ENCODE measurements around the gene ZCCHC14.
"Not testable (repeated sequence)": the region's sequence is repeated elsewhere in the genome, so short reads cannot be mapped to it uniquely, and the experiment has no call there.

The ZCCHC14 gene

GRCh38 chr16:87380881-87381280 is 111.9 kb downstream of the ZCCHC14 start:
- Histone ChIP-seq H3K4me1 (peaks cover 17% of the 10 kb centered on the region), H3K9me3 (no peaks in the 10 kb centered on the region), H3K36me3 (replicated peaks) (no peaks in the 10 kb centered on the region; the same call in 1 of the 2 replicates), H3K27me3 (ENCODE audit: low read depth) (no peaks in the 10 kb centered on the region), H3K4me3 (peak overlapping the region; percentile 64; the same call in 1 of the 2 replicates)
- in situ Hi-C loops (cut with MboI; ENCODE audit: low sequenced_read_pairs), result loop anchor here (25.0 kb wide), 1 partner anchor 481 kb away; the partner anchor contains the start of gene SLC7A5
- DNase-seq (ENCODE audit: low spot score in 2 of 2), result peak in 1 of 2 experiments; percentile 20

- in situ Hi-C loops (cut with MboI; ENCODE audit: low sequenced_read_pairs), result loop anchor here (25.0 kb wide), 1 partner anchor 482 kb away; the partner anchor contains the start of gene SLC7A5
- Histone ChIP-seq H3K9me3 (no peaks in the 10 kb centered on the region), H3K36me3 (replicated peaks) (no peaks in the 10 kb centered on the region; the same call in 1 of the 2 replicates), H3K4me1 (peaks cover 17% of the 10 kb centered on the region), H3K4me3 (no peak overlapping the region), H3K27me3 (ENCODE audit: low read depth) (no peaks in the 10 kb centered on the region)
- no peak for DNase-seq (ENCODE audit: low spot score in 2 of 2)
Observed at GRCh38 chr16:87380403-87380802, 112.4 kb downstream of the ZCCHC14 start.

DNA sequence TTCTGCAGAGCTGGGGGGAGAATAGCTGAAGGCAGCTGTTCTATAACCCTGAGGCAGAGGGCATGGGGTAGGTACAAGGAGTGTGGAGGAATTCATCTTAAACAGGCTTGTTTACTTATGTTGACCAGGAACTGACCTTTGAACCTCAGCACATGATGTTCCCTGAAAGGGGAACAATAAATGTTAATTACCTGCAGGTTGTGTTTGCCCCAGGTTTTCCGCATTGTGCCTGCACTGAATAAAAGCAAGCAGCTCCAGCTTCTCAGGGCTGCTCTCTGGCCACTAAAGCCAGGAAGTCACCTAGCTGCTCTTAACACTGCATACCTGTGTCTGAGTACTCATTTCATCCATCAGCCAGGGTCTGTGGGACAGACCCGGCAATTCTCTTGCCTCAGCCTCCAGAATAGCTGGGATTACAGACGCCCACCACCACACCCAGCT is 113.5 kb downstream of the ZCCHC14 start:
- H3K4me1 ChIP-seq, result peaks cover 14% of the 10 kb centered on the region
- in situ Hi-C loops (cut with MboI; ENCODE audit: low sequenced_read_pairs), result loop anchor here (25.0 kb wide), 1 partner anchor 483 kb away; the partner anchor contains the start of gene SLC7A5
- not testable (repeated sequence) for H3K36me3 ChIP-seq (replicated peaks); H3K27me3 ChIP-seq (ENCODE audit: low read depth); H3K4me3 ChIP-seq; H3K9me3 ChIP-seq; DNase-seq (ENCODE audit: low spot score in 2 of 2)

- Histone ChIP-seq H3K36me3 (replicated peaks) (no peaks in the 10 kb centered on the region; the same call in 1 of the 2 replicates), H3K4me1 (peaks cover 10% of the 10 kb centered on the region), H3K4me3 (no peak overlapping the region), H3K9me3 (no peaks in the 10 kb centered on the region), H3K27me3 (ENCODE audit: low read depth) (no peaks in the 10 kb centered on the region)
- no peak for DNase-seq (ENCODE audit: low spot score in 2 of 2)
- in situ Hi-C loops (cut with MboI; ENCODE audit: low sequenced_read_pairs), result loop anchor here (25.0 kb wide), 1 partner anchor 486 kb away; the partner anchor contains the start of gene SLC7A5
Observed at GRCh38 chr16:87376660-87377059, 116.2 kb downstream of the ZCCHC14 start.

DNA sequence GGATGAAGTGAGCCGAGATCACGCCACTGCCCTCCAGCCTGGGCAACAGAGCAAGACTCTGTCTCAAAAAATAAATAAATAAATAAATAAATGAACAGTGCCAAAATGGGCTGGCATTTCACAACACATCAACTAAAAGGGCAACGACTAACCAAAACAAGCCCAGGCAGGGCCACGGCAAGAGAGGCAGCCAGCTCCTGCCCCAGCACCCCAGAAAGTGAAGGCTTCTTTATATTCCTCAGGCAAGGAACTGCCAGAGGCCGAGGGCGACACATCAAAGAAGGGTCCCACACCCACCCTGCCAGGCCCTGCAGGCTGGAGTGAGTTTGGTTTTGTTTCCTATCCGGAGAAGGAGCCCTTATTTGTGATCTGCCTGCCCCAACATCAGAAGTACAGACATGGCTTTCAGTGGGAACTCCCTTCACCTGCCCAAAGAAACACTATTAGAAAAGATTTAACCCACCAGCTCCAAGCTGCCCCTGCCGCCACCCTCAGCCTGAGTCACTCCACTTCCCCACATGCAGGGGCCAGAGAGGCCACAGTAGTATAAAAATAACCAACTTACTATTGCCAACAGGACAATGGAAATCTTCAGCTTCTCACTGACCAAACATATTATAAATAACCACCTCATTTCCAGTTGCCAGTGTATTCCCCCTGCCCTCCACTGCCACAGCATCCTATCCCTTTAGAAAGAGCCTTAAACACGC is 117.2 kb downstream of the ZCCHC14 start:
- in situ Hi-C loops (cut with MboI; ENCODE audit: low sequenced_read_pairs), result loop anchor here (25.0 kb wide), 1 partner anchor 487 kb away; the partner anchor contains the start of gene SLC7A5
- no peak for DNase-seq (ENCODE audit: low spot score in 2 of 2)
- H3K36me3 ChIP-seq (replicated peaks), result no peaks in the 10 kb centered on the region; the same call in 1 of the 2 replicates

GRCh38 chr16:87374313-87374712 is 118.5 kb downstream of the ZCCHC14 start:
- no peak for DNase-seq (ENCODE audit: low spot score in 2 of 2)
- Histone ChIP-seq H3K4me3 (no peak overlapping the region), H3K36me3 (replicated peaks) (no peaks in the 10 kb centered on the region; the same call in 1 of the 2 replicates), H3K27me3 (ENCODE audit: low read depth) (no peaks in the 10 kb centered on the region), H3K9me3 (no peaks in the 10 kb centered on the region), H3K4me1 (no peaks in the 10 kb centered on the region)
- in situ Hi-C loops (cut with MboI; ENCODE audit: low sequenced_read_pairs), result no loop called here

More for the DNA sequence above, 117.2 kb downstream of the ZCCHC14 start:
- Histone ChIP-seq H3K27me3 (ENCODE audit: low read depth) (no peaks in the 10 kb centered on the region), H3K4me3 (no peak overlapping the region), H3K9me3 (no peaks in the 10 kb centered on the region), H3K4me1 (no peaks in the 10 kb centered on the region)

DNA sequence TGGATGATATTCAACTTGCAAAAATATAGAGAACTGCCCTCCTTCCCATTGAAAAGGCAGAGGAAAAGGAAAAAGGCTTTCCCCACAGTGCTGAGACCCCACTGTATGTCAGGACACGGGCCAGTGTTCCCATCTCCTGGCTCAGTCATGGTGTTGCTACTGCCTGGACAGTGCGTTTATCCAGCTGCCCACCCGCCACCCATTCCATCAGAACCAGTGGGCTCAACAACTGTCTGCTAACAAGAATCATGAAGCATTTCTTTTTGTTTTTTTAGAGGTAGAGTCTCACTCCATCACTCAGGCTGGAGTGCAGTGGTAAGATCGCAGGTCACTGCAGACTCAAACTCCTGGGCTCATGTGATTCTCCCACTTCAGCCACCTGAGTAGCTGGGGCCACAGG is 120.5 kb downstream of the ZCCHC14 start:
- no peak overlapping the region for H3K4me3 ChIP-seq
- DNase-seq (ENCODE audit: low spot score in 2 of 2), result no peak
- H3K4me1 ChIP-seq, result no peaks in the 10 kb centered on the region
- H3K9me3 ChIP-seq, result no peaks in the 10 kb centered on the region
- H3K27me3 ChIP-seq (ENCODE audit: low read depth), result no peaks in the 10 kb centered on the region
- no peaks in the 10 kb centered on the region for H3K36me3 ChIP-seq (replicated peaks)
- in situ Hi-C loops (cut with MboI; ENCODE audit: low sequenced_read_pairs), result no loop called here

DNA sequence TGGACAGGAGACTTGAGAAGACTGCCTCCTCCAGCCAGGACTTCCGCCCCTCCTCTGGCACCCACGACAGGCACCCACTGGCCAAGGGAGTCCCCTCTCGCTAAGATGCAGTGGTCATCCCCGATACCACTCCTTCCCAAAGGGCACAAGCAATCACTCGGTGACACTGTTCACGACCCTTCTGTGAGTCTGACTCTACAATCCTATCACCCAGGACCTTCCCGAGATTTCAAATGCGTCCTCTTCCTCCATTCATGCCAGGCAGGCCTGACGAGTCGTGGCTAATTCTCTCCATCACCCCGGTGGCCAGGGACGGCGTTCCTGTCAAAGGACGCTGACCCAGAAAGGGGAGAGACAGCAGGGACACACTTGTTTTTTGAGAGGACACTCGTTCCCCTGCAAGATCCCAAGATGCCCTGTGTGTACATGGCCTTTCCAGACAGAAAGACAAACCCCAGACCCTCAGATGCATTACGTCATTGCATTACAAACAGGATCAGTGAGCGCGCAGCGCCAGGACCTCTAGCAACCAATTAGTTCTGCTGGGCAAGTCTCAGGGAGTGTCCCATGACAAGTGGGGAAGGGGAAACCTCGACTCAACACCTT is 121.5 kb downstream of the ZCCHC14 start:
- H3K36me3 ChIP-seq (replicated peaks), result no peaks in the 10 kb centered on the region
- DNase-seq (ENCODE audit: low spot score in 2 of 2), result no peak
- H3K9me3 ChIP-seq, result no peaks in the 10 kb centered on the region
- H3K4me1 ChIP-seq, result no peaks in the 10 kb centered on the region
- in situ Hi-C loops (cut with MboI; ENCODE audit: low sequenced_read_pairs), result no loop called here
- H3K4me3 ChIP-seq, result no peak overlapping the region
- no peaks in the 10 kb centered on the region for H3K27me3 ChIP-seq (ENCODE audit: low read depth)

GRCh38 chr16:87369796-87370719 is 122.8 kb downstream of the ZCCHC14 start:
- H3K36me3 ChIP-seq (replicated peaks), result 0 out of 2 replicates have a peak, but pooled peaks cover 5% of the 10 kb centered on the region

DNA sequence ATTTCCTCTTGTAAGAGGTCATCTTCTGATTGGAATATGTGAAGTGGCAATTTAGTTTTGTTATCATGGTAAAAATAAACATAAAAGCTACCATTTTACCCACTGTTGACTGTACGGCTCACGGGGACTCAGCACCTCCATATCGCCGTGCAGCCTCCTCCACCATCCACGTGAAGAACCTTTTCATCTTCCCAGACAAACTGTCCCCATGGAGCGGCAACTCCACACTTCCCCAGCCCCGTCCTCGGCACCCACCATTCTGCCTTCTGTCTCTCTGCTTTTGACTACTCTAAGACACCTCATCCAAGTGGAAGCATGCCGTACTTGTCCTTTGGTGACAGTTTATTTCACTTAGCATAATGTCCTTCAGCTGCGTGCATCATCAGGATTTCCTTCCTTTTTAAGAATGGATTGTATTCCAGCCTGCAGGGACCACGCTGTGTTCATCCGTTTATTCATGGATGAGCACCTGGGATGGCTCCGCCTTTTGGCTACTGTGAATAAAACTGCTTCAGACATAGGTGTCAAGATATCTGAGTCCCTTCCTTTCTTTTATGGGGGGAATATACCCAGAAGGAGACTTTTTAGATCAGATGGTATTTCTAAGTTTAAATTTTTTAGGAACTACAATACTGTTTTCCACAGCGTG is 123.6 kb downstream of the ZCCHC14 start:
- no peak for DNase-seq (ENCODE audit: low spot score in 2 of 2)
- H3K27me3 ChIP-seq (ENCODE audit: low read depth), result no peaks in the 10 kb centered on the region
- H3K9me3 ChIP-seq, result no peaks in the 10 kb centered on the region
- no peak overlapping the region for H3K4me3 ChIP-seq
- H3K4me1 ChIP-seq, result no peaks in the 10 kb centered on the region
- H3K36me3 ChIP-seq (replicated peaks), result 0 out of 2 replicates have a peak, but pooled peaks cover 5% of the 10 kb centered on the region
- in situ Hi-C loops (cut with MboI; ENCODE audit: low sequenced_read_pairs), result no loop called here

More at GRCh38 chr16:87369796-87370719, 122.8 kb downstream of the ZCCHC14 start:
- in situ Hi-C loops (cut with MboI; ENCODE audit: low sequenced_read_pairs), result no loop called here
- H3K27me3 ChIP-seq (ENCODE audit: low read depth), result no peaks in the 10 kb centered on the region
- no peaks in the 10 kb centered on the region for H3K4me1 ChIP-seq
- H3K4me3 ChIP-seq, result no peak overlapping the region
- DNase-seq (ENCODE audit: low spot score in 2 of 2), result no peak
- H3K9me3 ChIP-seq, result no peaks in the 10 kb centered on the region

- no peak for DNase-seq (ENCODE audit: low spot score in 2 of 2)
- in situ Hi-C loops (cut with MboI; ENCODE audit: low sequenced_read_pairs), result no loop called here
- no peak overlapping the region for H3K4me3 ChIP-seq
- H3K36me3 ChIP-seq (replicated peaks), result 0 out of 2 replicates have a peak, but pooled peaks cover 5% of the 10 kb centered on the region
- H3K4me1 ChIP-seq, result no peaks in the 10 kb centered on the region
- no peaks in the 10 kb centered on the region for H3K27me3 ChIP-seq (ENCODE audit: low read depth)
- H3K9me3 ChIP-seq, result no peaks in the 10 kb centered on the region
Observed at GRCh38 chr16:87368029-87368770, 124.6 kb downstream of the ZCCHC14 start.

DNA sequence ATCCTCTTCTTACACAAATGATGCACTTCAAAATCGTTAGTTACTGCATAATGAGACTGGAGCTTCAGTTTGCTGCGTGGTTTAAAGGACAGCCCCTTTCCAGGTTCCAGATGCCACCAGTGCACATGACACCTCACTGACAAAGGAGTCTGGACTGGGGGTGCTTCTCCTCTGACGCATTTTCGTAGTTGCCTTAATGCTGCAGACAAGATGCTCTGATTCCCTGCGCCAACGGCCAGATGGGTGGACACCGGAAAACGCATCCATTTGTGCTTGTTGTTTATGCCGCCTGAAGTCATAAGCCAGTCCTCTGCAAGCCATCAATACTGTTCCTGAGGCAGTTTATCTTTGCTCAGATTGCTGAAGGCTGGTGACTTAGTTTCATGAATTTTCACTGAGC is 125.3 kb downstream of the ZCCHC14 start:
- Histone ChIP-seq H3K27me3 (ENCODE audit: low read depth) (no peaks in the 10 kb centered on the region), H3K9me3 (no peaks in the 10 kb centered on the region), H3K4me3 (no peak overlapping the region), H3K36me3 (replicated peaks) (0 out of 2 replicates have a peak, but pooled peaks cover 5% of the 10 kb centered on the region), H3K4me1 (no peaks in the 10 kb centered on the region)
- no peak for DNase-seq (ENCODE audit: low spot score in 2 of 2)
- in situ Hi-C loops (cut with MboI; ENCODE audit: low sequenced_read_pairs), result no loop called here

Measured in HAP-1 (cell line).